HepG2 (cell line): ENCODE results near the gene PIM3. TPM values are rescaled to one million over a fixed set of nuclear protein-coding genes. Genes with fewer than 3 reads are reported as not detected.

Source experiments
- CENPT ChIP-seq: sonication (generic); formaldehyde crosslinking; IDR thresholded peaks from 2 replicates; pipeline ENCODE4 v1.8.0; 2022; ENCODE audit warnings: low read depth, mild to moderate bottlenecking, moderate library complexity, missing genetic modification reagents
- FOXP1 ChIP-seq, 2 experiments: fragments of 450-650 bp in 1 of 2; IDR thresholded peaks; 2 replicates each; pipeline ENCODE4 v1.6.1; 2017 to 2018; ENCODE audit warnings: antibody characterized with exemption in 1 of 2
- GATA4 ChIP-seq: sonication (generic); IDR thresholded peaks from 2 replicates; pipeline ENCODE4 v1.6.1; 2016; ENCODE audit warnings: antibody characterized with exemption, low read depth, borderline replicate concordance
- GATAD2A ChIP-seq: IDR thresholded peaks from 2 replicates; pipeline ENCODE4 v1.6.1; 2016
- HES4 ChIP-seq: sonication (generic); formaldehyde crosslinking; IDR thresholded peaks from 2 replicates; pipeline ENCODE4 v1.9.0; 2021; ENCODE audit warnings: mild to moderate bottlenecking, missing genetic modification reagents, borderline replicate concordance
- HNRNPK ChIP-seq: fragments of 200-400 bp; formaldehyde crosslinking; IDR thresholded peaks from 2 replicates; pipeline ENCODE4 v1.6.1; 2018; ENCODE audit warnings: low read length, low read depth, moderate library complexity, mild to moderate bottlenecking; ENCODE audit not compliant: poor library complexity, severe bottlenecking
- KLF15 ChIP-seq: sonication (generic); formaldehyde crosslinking; IDR thresholded peaks from 2 replicates; pipeline ENCODE4 v1.8.1; 2023; ENCODE audit warnings: borderline replicate concordance, mild to moderate bottlenecking, inconsistent platforms, missing genetic modification reagents, mixed read lengths
- MTF1 ChIP-seq: sonication (generic); formaldehyde crosslinking; IDR thresholded peaks from 2 replicates; pipeline ENCODE4 v1.5.0; 2020; ENCODE audit warnings: missing genetic modification reagents
- NCOA5 ChIP-seq: sonication (generic); formaldehyde crosslinking; IDR thresholded peaks from 2 replicates; pipeline ENCODE4 v1.4.0; 2020; ENCODE audit warnings: missing genetic modification reagents
- PAF1 ChIP-seq: IDR thresholded peaks from 2 replicates; pipeline ENCODE4 v1.6.1; 2016; ENCODE audit warnings: missing genetic modification reagents, missing compliant biosample characterization
- PPARG ChIP-seq: conservative IDR thresholded peaks from 2 replicates; pipeline ENCODE4 v1.6.1; 2016; ENCODE audit warnings: missing biosample characterization, missing genetic modification reagents
- RFX5 ChIP-seq: IDR thresholded peaks from 2 replicates; pipeline ENCODE4 v1.6.1; 2011; ENCODE audit warnings: low read depth, low read length, improper control_type of control experiment
- SMARCC2 ChIP-seq: fragments of 450-650 bp; IDR thresholded peaks from 2 replicates; pipeline ENCODE4 v1.6.1; 2017; ENCODE audit warnings: antibody characterized with exemption, mild to moderate bottlenecking
- SOX5 ChIP-seq: IDR thresholded peaks from 2 replicates; pipeline ENCODE4 v1.6.1; 2016; ENCODE audit warnings: borderline replicate concordance
- TEAD3 ChIP-seq: optimal IDR thresholded peaks from 2 replicates; pipeline ENCODE3; 2016; ENCODE audit warnings: borderline replicate concordance
- ZBTB3 ChIP-seq: sonication (generic); formaldehyde crosslinking; IDR thresholded peaks from 2 replicates; pipeline ENCODE4 v1.4.0; 2020; ENCODE audit warnings: low read depth, mild to moderate bottlenecking, moderate library complexity, missing genetic modification reagents, borderline replicate concordance
- ZNF354B ChIP-seq: sonication (generic); formaldehyde crosslinking; IDR thresholded peaks from 2 replicates; pipeline ENCODE4 v1.8.0; 2022; ENCODE audit warnings: mild to moderate bottlenecking, missing genetic modification reagents
- ZNF44 ChIP-seq: sonication (generic); formaldehyde crosslinking; IDR thresholded peaks from 2 replicates; pipeline ENCODE4 v1.5.1; 2020; ENCODE audit warnings: mild to moderate bottlenecking, missing genetic modification reagents
- ZNF530 ChIP-seq: sonication (generic); formaldehyde crosslinking; IDR thresholded peaks from 2 replicates; pipeline ENCODE4 v1.5.0; 2020; ENCODE audit warnings: low read depth, mild to moderate bottlenecking, missing genetic modification reagents
- ZNF556 ChIP-seq: sonication (generic); formaldehyde crosslinking; IDR thresholded peaks from 2 replicates; pipeline ENCODE4 v1.4.0; 2020; ENCODE audit warnings: mild to moderate bottlenecking, missing genetic modification reagents, borderline replicate concordance
- ZNF558 ChIP-seq: sonication (generic); formaldehyde crosslinking; IDR thresholded peaks from 2 replicates; pipeline ENCODE4 v1.9.0; 2022; ENCODE audit warnings: mild to moderate bottlenecking, missing genetic modification reagents, borderline replicate concordance
- ZNF567 ChIP-seq: sonication (generic); formaldehyde crosslinking; IDR thresholded peaks from 2 replicates; pipeline ENCODE4 v1.8.1; 2023; ENCODE audit warnings: mild to moderate bottlenecking, missing genetic modification reagents, borderline replicate concordance
- ZNF570 ChIP-seq: sonication (generic); formaldehyde crosslinking; IDR thresholded peaks from 2 replicates; pipeline ENCODE4 v1.4.0; 2020; ENCODE audit warnings: mild to moderate bottlenecking, missing genetic modification reagents, borderline replicate concordance
- ZNF616 ChIP-seq: sonication (generic); formaldehyde crosslinking; IDR thresholded peaks from 2 replicates; pipeline ENCODE4 v1.5.0; 2020; ENCODE audit warnings: low read depth, mild to moderate bottlenecking, missing genetic modification reagents
- ZNF768 ChIP-seq: sonication (generic); formaldehyde crosslinking; IDR thresholded peaks from 2 replicates; pipeline ENCODE4 v1.4.0; 2020; ENCODE audit warnings: missing genetic modification reagents
- ZNF790 ChIP-seq: sonication (generic); formaldehyde crosslinking; IDR thresholded peaks from 2 replicates; pipeline ENCODE4 v1.8.0; 2022; ENCODE audit warnings: missing genetic modification reagents, mild to moderate bottlenecking, borderline replicate concordance
- ZSCAN21 ChIP-seq: sonication (generic); formaldehyde crosslinking; IDR thresholded peaks from 2 replicates; pipeline ENCODE4 v1.8.0; 2022; ENCODE audit warnings: mild to moderate bottlenecking, missing genetic modification reagents, moderate library complexity, borderline replicate concordance
- ZZZ3 ChIP-seq: sonication (generic); formaldehyde crosslinking; IDR thresholded peaks from 2 replicates; pipeline ENCODE4 v1.4.0; 2020; ENCODE audit warnings: missing genetic modification reagents, mild to moderate bottlenecking, borderline replicate concordance
- polyA plus RNA-seq, 8 experiments: library from polyadenylated mRNA; depleted of rRNA in 3 of 8; stranded (reverse) in 7 of 8; unstranded in 1 of 8; fragments of >200 nt; fragmentation: Illumina TruSeq in 4 of 8; extraction: Trizol in 4 of 8; gene quantifications; 2 replicates each; pipeline versions ENCODE4 v1.2.1 to v1.2.3, GENCODE V29; 2011 to 2016; ENCODE audit warnings: low read depth in 4 of 8, missing spikeins in 1 of 8, mixed read lengths in 1 of 8; ENCODE audit not compliant: insufficient read depth in 1 of 8
- total RNA-seq, 5 experiments: library from RNA; depleted of rRNA; stranded (reverse); fragments of >200 nt; fragmentation: Illumina TruSeq; extraction: Trizol; gene quantifications; 2 replicates each; pipeline ENCODE4 v1.2.3, GENCODE V29; 2016; ENCODE audit warnings: low read depth in 1 of 5
- TF ChIP-seq, protein P1 (sequence below): sonication (generic); formaldehyde crosslinking; IDR thresholded peaks from 2 replicates; pipeline ENCODE4 v1.5.0; 2020; ENCODE audit warnings: mild to moderate bottlenecking, missing genetic modification reagents

Gene PIM3
- total and polyA plus RNA-seq, 2 of the 13 experiments (the other 11 are each of a cell fraction or from before 2014, with no cell fraction given) = 21.6 to 31.2 TPM

DNA sequence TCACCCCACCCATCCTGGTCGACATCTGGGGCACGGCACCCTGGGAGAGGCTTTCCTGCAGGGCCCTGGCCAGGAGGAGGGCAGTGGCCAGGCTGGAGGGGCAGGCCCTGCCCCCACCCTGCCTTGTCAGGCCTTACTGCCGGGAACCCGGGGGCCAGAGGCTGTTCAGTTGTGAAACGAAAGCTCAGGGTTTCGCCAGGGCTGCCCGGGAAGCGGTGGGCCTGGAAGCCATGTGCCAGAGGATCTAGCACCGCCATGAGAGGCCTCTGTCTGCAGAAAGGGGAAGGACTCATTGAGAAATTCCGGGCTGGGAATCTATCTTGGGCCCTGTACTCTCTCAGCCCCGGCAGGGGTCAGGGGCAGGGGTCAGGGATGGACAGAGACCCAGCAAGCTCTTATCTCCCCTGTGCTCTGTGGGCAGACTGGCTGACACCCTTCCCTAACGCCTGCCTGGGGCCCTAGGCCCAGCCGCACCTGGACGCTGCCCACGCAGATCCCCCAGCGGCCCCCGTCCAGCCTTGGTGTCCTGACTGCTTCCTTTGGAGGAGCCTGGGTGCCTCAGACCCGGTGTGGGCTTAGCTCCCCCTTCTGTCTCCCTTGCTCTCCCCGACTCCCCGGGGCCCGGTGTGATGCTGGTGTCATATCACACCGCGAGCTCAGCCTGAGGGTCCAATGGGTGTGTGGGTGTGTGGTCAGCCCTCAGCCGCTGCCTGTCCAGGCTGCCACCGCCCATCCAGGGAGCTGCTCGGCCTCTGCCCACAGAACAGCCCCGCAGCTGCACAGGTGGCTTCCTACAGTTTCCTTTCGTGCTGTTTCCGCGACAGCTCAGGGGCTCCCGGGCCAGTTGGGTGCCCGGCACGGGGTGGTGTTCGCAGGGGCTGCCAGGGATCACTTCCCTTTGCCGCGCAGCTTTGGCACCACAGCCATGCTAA is 6.5 kb downstream of the PIM3 start (continued):
- no peak for TF ChIP-seq ZNF567
- no peak for TF ChIP-seq RFX5
- TF ChIP-seq ZNF768 (CRISPR knock-in tag) = no peak
- no peak for TF ChIP-seq ZBTB3 (CRISPR knock-in tag)
- TF ChIP-seq GATAD2A (CRISPR knock-in tag) = peak; percentile 17; the same call in 1 of the 2 replicates
- no peak for TF ChIP-seq ZNF44 (CRISPR knock-in tag)
- TF ChIP-seq TEAD3 (CRISPR knock-in tag) = no peak
- TF ChIP-seq NCOA5 (CRISPR knock-in tag) = no peak
- no peak for TF ChIP-seq CENPT (CRISPR knock-in tag)
- no peak for TF ChIP-seq ZNF558
- no peak for TF ChIP-seq FOXP1 (IDR thresholded peaks at IDR 0.05)
- no peak for TF ChIP-seq FOXP1 (CRISPR knock-in tag; IDR thresholded peaks at IDR 0.05)
- no peak for TF ChIP-seq ZNF530 (CRISPR knock-in tag)
- no peak for TF ChIP-seq ZNF790
- TF ChIP-seq SMARCC2 = no peak
- no peak for TF ChIP-seq ZNF556 (CRISPR knock-in tag)
- no peak for TF ChIP-seq MTF1 (CRISPR knock-in tag)
- TF ChIP-seq HNRNPK = no peak
- TF ChIP-seq, protein P1, sequence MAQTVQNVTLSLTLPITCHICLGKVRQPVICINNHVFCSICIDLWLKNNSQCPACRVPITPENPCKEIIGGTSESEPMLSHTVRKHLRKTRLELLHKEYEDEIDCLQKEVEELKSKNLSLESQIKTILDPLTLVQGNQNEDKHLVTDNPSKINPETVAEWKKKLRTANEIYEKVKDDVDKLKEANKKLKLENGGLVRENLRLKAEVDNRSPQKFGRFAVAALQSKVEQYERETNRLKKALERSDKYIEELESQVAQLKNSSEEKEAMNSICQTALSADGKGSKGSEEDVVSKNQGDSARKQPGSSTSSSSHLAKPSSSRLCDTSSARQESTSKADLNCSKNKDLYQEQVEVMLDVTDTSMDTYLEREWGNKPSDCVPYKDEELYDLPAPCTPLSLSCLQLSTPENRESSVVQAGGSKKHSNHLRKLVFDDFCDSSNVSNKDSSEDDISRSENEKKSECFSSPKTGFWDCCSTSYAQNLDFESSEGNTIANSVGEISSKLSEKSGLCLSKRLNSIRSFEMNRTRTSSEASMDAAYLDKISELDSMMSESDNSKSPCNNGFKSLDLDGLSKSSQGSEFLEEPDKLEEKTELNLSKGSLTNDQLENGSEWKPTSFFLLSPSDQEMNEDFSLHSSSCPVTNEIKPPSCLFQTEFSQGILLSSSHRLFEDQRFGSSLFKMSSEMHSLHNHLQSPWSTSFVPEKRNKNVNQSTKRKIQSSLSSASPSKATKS (CRISPR knock-in tag) = no peak
- TF ChIP-seq ZNF354B (CRISPR knock-in tag) = no peak
- TF ChIP-seq PAF1 (CRISPR knock-in tag) = no peak
- TF ChIP-seq PPARG = no peak
- no peak for TF ChIP-seq ZNF570 (CRISPR knock-in tag)
- TF ChIP-seq ZNF616 (CRISPR knock-in tag) = no peak
- peak; percentile 5; the same call in 1 of the 2 replicates for TF ChIP-seq SOX5 (CRISPR knock-in tag)
- no peak for TF ChIP-seq ZSCAN21 (CRISPR knock-in tag)
- TF ChIP-seq HES4 (CRISPR knock-in tag) = no peak
- TF ChIP-seq ZZZ3 (CRISPR knock-in tag) = peak; percentile 50; the same call in 1 of the 2 replicates
- no peak for TF ChIP-seq KLF15 (CRISPR knock-in tag)
- 0 out of 2 replicates have a peak, but pooled peaks have one; percentile 23 for TF ChIP-seq GATA4
